HEK293 (cell line): ENCODE measurements around the gene OTOL1.

Source experiments
- CTCF ChIP-seq: fragments of 450-650 bp; formaldehyde crosslinking; IDR thresholded peaks from 2 replicates; pipeline ENCODE4 v1.5.1; 2016; ENCODE audit warnings: missing biosample characterization, missing genetic modification characterization
- ZFP37 ChIP-seq: fragments of 450-650 bp; formaldehyde crosslinking; IDR thresholded peaks from 2 replicates; pipeline ENCODE4 v1.5.1; 2016; ENCODE audit warnings: missing biosample characterization, missing genetic modification characterization
- ZNF24 ChIP-seq: fragments of 450-650 bp; formaldehyde crosslinking; IDR thresholded peaks from 2 replicates; pipeline ENCODE4 v1.5.1; 2016; ENCODE audit warnings: missing biosample characterization, missing genetic modification characterization
- ZNF292 ChIP-seq: fragments of 450-650 bp; formaldehyde crosslinking; IDR thresholded peaks from 2 replicates; pipeline ENCODE4 v1.5.1; 2016; ENCODE audit warnings: low read depth, missing biosample characterization, missing genetic modification characterization, borderline replicate concordance
- ZNF404 ChIP-seq: fragments of 450-650 bp; formaldehyde crosslinking; IDR thresholded peaks from 2 replicates; pipeline ENCODE4 v1.5.1; 2017; ENCODE audit warnings: missing biosample characterization, missing genetic modification characterization
- ZNF621 ChIP-seq: fragments of 450-650 bp; formaldehyde crosslinking; IDR thresholded peaks from 2 replicates; pipeline ENCODE4 v1.5.1; 2017; ENCODE audit warnings: missing biosample characterization, missing genetic modification characterization
- ZNF658 ChIP-seq: fragments of 450-650 bp; formaldehyde crosslinking; IDR thresholded peaks from 2 replicates; pipeline ENCODE4; 2016; ENCODE audit warnings: missing biosample characterization, missing genetic modification characterization

- TF ChIP-seq ZNF621 (no peak), CTCF (no peak), ZNF658 (tag by site-specific recombination) (no peak), ZNF404 (tag by site-specific recombination) (no peak), ZFP37 (tag by site-specific recombination) (no peak), ZNF292 (tag by site-specific recombination) (no peak), ZNF24 (tag by site-specific recombination) (no peak)
Measured at GRCh38 chr3:161531930-161532329, 35.3 kb downstream of the OTOL1 start.
